Caco-2 (cell line): Measurements from ENCODE around the gene MOGAT1. TPM values are rescaled to one million over a fixed set of nuclear protein-coding genes. Genes with fewer than 3 reads are reported as not detected.

Experiments
- BruUV-seq: library from RNA; stranded (reverse); fragments of 400-500 nt; replicated peaks from 2 replicates; lab custom pipeline; 2021; lab: Mats Ljungman, UMichigan
- CTCF ChIA-PET: fragments of 300-600 bp; sonication (Branson Sonifier 250); formaldehyde crosslinking; loops from one replicate; lab custom pipeline; 2022; ENCODE audit warnings: antibody characterized with exemption; lab: Charles Lee
- POLR2A ChIA-PET: fragments of 300-600 bp; sonication (Branson Sonifier 250); formaldehyde crosslinking; loops from one replicate; lab custom pipeline; 2022; ENCODE audit warnings: antibody characterized with exemption; lab: Charles Lee
- DNase-seq, 2 experiments: peaks; one replicate each; pipeline versions ENCODE4 v3.0.0 to v3.0.0-alpha.2; 2020 to 2022
- H3K27me3 ChIP-seq: replicated peaks from 2 replicates; pipeline ENCODE4 v1.6.0; 2011; ENCODE audit warnings: low read length; ENCODE audit not compliant: control insufficient read depth, insufficient read depth
- H3K36me3 ChIP-seq: 2 replicates; pipeline ENCODE4 v1.5.1; 2011; ENCODE audit warnings: low read length; ENCODE audit not compliant: control insufficient read depth, insufficient read depth
- H3K4me1 ChIP-seq: fragments of 250-450 bp; sonication (Bioruptor Pico); 2 replicates; pipeline ENCODE4 v1.5.1; 2020; ENCODE audit warnings: mild to moderate bottlenecking
- H3K4me3 ChIP-seq: 2 replicates; pipeline ENCODE4 v1.5.1; 2011; ENCODE audit warnings: low read depth, mild to moderate bottlenecking, control low read depth, low read length
- H3K9me3 ChIP-seq: fragments of 250-450 bp; sonication (Bioruptor Pico); 2 replicates; pipeline ENCODE4 v1.5.1; 2020; ENCODE audit warnings: mild to moderate bottlenecking, moderate library complexity
- H3K27ac Mint-ChIP-seq: one replicate; pipeline ENCODE4 v1.8.0; 2022; ENCODE audit warnings: mixed read lengths; ENCODE audit not compliant: unreplicated experiment
- H3K27me3 Mint-ChIP-seq: one replicate; pipeline ENCODE4 v1.8.0; 2022; ENCODE audit warnings: mixed read lengths; ENCODE audit not compliant: insufficient read depth, unreplicated experiment
- H3K36me3 Mint-ChIP-seq: one replicate; pipeline ENCODE4 v1.8.0; 2022; ENCODE audit warnings: mild to moderate bottlenecking, mixed read lengths; ENCODE audit not compliant: insufficient read depth, unreplicated experiment
- H3K4me1 Mint-ChIP-seq: one replicate; pipeline ENCODE4 v1.8.0; 2022; ENCODE audit warnings: low read depth, mixed read lengths; ENCODE audit not compliant: unreplicated experiment
- H3K4me3 Mint-ChIP-seq: one replicate; pipeline ENCODE4 v1.8.0; 2022; ENCODE audit warnings: mild to moderate bottlenecking, moderate library complexity, mixed read lengths; ENCODE audit not compliant: unreplicated experiment
- H3K9me3 Mint-ChIP-seq: one replicate; pipeline ENCODE4 v1.8.0; 2022; ENCODE audit warnings: mixed read lengths; ENCODE audit not compliant: unreplicated experiment
- CTCF ChIP-seq, 2 experiments: fragments of 200-600 bp in 1 of 2; IDR thresholded peaks; 1 replicate in 1 of 2; 2 replicates in 1 of 2; pipeline versions ENCODE4 v1.5.1 to v1.8.0; 2011 to 2022; ENCODE audit warnings: antibody characterized with exemption in 1 of 2, control low read depth in 1 of 2, inconsistent platforms in 1 of 2, low read depth in 1 of 2, low read length in 1 of 2, mild to moderate bottlenecking in 1 of 2, moderate library complexity in 1 of 2; ENCODE audit not compliant: insufficient read depth in 1 of 2, severe bottlenecking in 1 of 2, unreplicated experiment in 1 of 2
- intact Hi-C: fragments of 100-400 bp; cut with micrococcal nuclease; formaldehyde crosslinking; loops from one replicate; pipeline ENCODE4 v1.10.0; 2022; ENCODE audit not compliant: unreplicated experiment
- total RNA-seq: library from RNA; stranded (reverse); gene quantifications from 2 replicates; pipeline ENCODE4 v1.2.3, GENCODE V29; 2022

The MOGAT1 gene
- total RNA-seq, 1 experiment from 2014 or later, result not detected

- intact Hi-C loops, result no loop called here
- DNase-seq, result peak; percentile 24 to 68
- POLR2A ChIA-PET, result interaction anchor here (0.6 kb wide), 1 partner anchor 108 kb away, joined by 6 read pairs; no protein-coding TSS in a partner anchor
- Histone ChIP-seq H3K36me3 (no peaks in the 10 kb centered on the region), H3K9me3 (no peaks in the 10 kb centered on the region), H3K4me1 (peaks cover 24% of the 10 kb centered on the region), H3K4me3 (no peak overlapping the region), H3K27me3 (no peaks in the 10 kb centered on the region)
- no TSS peak for BruUV-seq
- H3K27me3 Mint-ChIP-seq, result no peaks in the 10 kb centered on the region
- TF ChIP-seq CTCF (IDR thresholded peaks at IDR 0.05; ENCODE audit: insufficient read depth in 1 of 2, low read depth in 1 of 2, low read length in 1 of 2, severe bottlenecking in 1 of 2, unreplicated experiment in 1 of 2), result no peak
- peaks cover 26% of the 10 kb centered on the region for H3K4me1 Mint-ChIP-seq
- CTCF ChIA-PET, result no interaction called here
- H3K4me3 Mint-ChIP-seq, result no peak overlapping the region
- no peaks in the 10 kb centered on the region for H3K9me3 Mint-ChIP-seq
- H3K27ac Mint-ChIP-seq, result peak overlapping the region; percentile 36
- no peaks in the 10 kb centered on the region for H3K36me3 Mint-ChIP-seq
Observed at GRCh38 chr2:222756951-222757650, 85.6 kb downstream of the MOGAT1 start.

Other genes starting within 250 kb of the MOGAT1 start
- not detected in 2 replicates for gene SGPP2, start 247.1 kb upstream of the MOGAT1 start, total RNA-seq
- 48.9 and 50.9 TPM in 2 replicates for gene FARSB, start 15.6 kb upstream of the MOGAT1 start, total RNA-seq
- gene ACSL3, start 189.4 kb downstream of the MOGAT1 start, total RNA-seq, result 181 and 185 TPM in 2 replicates